Liver (tissue), 3 donors: ENCODE results near the gene RCAN2.

ENCODE experiments used
- FOXA1 ChIP-seq: IDR thresholded peaks from 2 replicates; pipeline ENCODE4 v1.6.1; 2016; ENCODE audit warnings: antibody characterized with exemption
- GABPA ChIP-seq, 2 donors: IDR thresholded peaks in 1 of 2; conservative IDR thresholded peaks in 1 of 2; 2 replicates each; pipeline ENCODE4 v1.6.1; 2016; ENCODE audit warnings: antibody characterized with exemption in 2 of 2, mild to moderate bottlenecking in 1 of 2, moderate library complexity in 1 of 2
- HNF4G ChIP-seq: IDR thresholded peaks from 2 replicates; pipeline ENCODE4 v1.6.1; 2016; ENCODE audit warnings: antibody characterized with exemption
- JUND ChIP-seq, 2 donors: IDR thresholded peaks; 2 replicates each; pipeline ENCODE4 v1.6.1; 2016; ENCODE audit warnings: antibody characterized with exemption in 2 of 2
- MAX ChIP-seq: IDR thresholded peaks from 2 replicates; pipeline ENCODE4 v1.6.1; 2016; ENCODE audit warnings: antibody characterized with exemption
- RAD21 ChIP-seq, 2 donors: IDR thresholded peaks; 2 replicates each; pipeline ENCODE4 v1.6.1; 2016; ENCODE audit warnings: antibody characterized with exemption in 2 of 2, mild to moderate bottlenecking in 2 of 2
- REST ChIP-seq: IDR thresholded peaks from 2 replicates; pipeline ENCODE4 v1.6.1; 2016; ENCODE audit warnings: antibody characterized with exemption, mild to moderate bottlenecking
- SP1 ChIP-seq: IDR thresholded peaks from 2 replicates; pipeline ENCODE4 v1.6.1; 2018; ENCODE audit warnings: antibody characterized with exemption, mild to moderate bottlenecking
- TAF1 ChIP-seq: conservative IDR thresholded peaks from 2 replicates; pipeline ENCODE4 v1.6.1; 2016; ENCODE audit warnings: antibody characterized with exemption, mild to moderate bottlenecking
- YY1 ChIP-seq: IDR thresholded peaks from 2 replicates; pipeline ENCODE4 v1.6.1; 2016; ENCODE audit warnings: antibody characterized with exemption, mild to moderate bottlenecking
- ZBTB33 ChIP-seq: IDR thresholded peaks from 2 replicates; pipeline ENCODE4 v1.6.1; 2016; ENCODE audit warnings: antibody characterized with exemption
- TF ChIP-seq, protein P1 (sequence below): fragments of 150-350 bp; IDR thresholded peaks from 2 replicates; pipeline ENCODE4 v1.5.1; 2017; ENCODE audit warnings: improper control_type of control experiment, low read depth, low read length; ENCODE audit not compliant: missing input control
- donor health status: healthy.
- donor health status: healthy.

GRCh38 chr6:46443623-46444022 is 47.6 kb downstream of the RCAN2 start:
- TF ChIP-seq, protein P1, sequence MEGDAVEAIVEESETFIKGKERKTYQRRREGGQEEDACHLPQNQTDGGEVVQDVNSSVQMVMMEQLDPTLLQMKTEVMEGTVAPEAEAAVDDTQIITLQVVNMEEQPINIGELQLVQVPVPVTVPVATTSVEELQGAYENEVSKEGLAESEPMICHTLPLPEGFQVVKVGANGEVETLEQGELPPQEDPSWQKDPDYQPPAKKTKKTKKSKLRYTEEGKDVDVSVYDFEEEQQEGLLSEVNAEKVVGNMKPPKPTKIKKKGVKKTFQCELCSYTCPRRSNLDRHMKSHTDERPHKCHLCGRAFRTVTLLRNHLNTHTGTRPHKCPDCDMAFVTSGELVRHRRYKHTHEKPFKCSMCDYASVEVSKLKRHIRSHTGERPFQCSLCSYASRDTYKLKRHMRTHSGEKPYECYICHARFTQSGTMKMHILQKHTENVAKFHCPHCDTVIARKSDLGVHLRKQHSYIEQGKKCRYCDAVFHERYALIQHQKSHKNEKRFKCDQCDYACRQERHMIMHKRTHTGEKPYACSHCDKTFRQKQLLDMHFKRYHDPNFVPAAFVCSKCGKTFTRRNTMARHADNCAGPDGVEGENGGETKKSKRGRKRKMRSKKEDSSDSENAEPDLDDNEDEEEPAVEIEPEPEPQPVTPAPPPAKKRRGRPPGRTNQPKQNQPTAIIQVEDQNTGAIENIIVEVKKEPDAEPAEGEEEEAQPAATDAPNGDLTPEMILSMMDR, result no peak
- no peak for TF ChIP-seq YY1
- TF ChIP-seq ZBTB33, result no peak
- TF ChIP-seq RAD21 (IDR thresholded peaks at IDR 0.05), result no peak
- TF ChIP-seq HNF4G, result no peak
- no peak for TF ChIP-seq TAF1
- no peak for TF ChIP-seq MAX
- no peak for TF ChIP-seq JUND (IDR thresholded peaks at IDR 0.05)
- TF ChIP-seq GABPA (IDR thresholded peaks at IDR 0.05 in 1 of 2, conservative IDR thresholded peaks at IDR 0.05 in 1 of 2), result no peak
- no peak for TF ChIP-seq SP1
- no peak for TF ChIP-seq FOXA1
- no peak for TF ChIP-seq REST
